ENCODE measurements around the gene SORT1.

SORT1 gene

DNA sequence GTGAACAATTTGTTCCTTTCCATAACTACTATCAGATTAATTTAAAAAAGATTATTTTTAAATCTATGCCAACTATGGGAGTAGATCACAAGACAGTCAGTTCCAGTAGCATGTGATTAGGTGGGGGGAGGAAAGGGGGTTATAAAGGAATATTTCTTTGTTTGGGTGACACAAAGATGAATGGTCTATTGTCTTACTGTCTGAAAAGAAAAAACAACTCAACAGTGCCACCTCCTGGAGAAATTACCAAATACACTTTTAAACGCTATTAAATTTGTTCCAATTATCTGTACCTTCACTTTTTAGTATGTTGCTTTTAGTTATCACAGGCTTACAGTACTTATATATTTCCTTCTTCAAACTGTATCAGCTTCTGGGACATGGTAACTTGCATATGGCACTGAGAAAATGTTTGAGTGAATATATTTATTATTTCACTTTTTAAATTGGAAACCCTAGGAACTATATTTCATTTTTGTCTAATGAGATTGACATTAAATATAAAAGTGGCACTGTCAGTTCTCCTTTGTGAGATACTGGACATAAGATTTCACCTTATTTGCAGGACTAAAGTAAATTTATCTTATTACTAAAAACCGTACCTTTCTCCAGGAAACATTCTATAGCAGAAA, 1.7 kb upstream of the SORT1 start:
- no peak overlapping the region for H2AFZ ChIP-seq (ENCODE audit: low read depth, low read length, severe bottlenecking)
- H3K9me3 ChIP-seq (ENCODE audit: insufficient read depth, low read length) = no peaks in the 10 kb centered on the region
- no peaks in the 10 kb centered on the region for H3K9me2 ChIP-seq (replicated peaks; ENCODE audit: insufficient read depth, low read length)
- TF ChIP-seq, protein P1, sequence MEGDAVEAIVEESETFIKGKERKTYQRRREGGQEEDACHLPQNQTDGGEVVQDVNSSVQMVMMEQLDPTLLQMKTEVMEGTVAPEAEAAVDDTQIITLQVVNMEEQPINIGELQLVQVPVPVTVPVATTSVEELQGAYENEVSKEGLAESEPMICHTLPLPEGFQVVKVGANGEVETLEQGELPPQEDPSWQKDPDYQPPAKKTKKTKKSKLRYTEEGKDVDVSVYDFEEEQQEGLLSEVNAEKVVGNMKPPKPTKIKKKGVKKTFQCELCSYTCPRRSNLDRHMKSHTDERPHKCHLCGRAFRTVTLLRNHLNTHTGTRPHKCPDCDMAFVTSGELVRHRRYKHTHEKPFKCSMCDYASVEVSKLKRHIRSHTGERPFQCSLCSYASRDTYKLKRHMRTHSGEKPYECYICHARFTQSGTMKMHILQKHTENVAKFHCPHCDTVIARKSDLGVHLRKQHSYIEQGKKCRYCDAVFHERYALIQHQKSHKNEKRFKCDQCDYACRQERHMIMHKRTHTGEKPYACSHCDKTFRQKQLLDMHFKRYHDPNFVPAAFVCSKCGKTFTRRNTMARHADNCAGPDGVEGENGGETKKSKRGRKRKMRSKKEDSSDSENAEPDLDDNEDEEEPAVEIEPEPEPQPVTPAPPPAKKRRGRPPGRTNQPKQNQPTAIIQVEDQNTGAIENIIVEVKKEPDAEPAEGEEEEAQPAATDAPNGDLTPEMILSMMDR (IDR thresholded peaks at IDR 0.05; ENCODE audit: insufficient read depth, low read length, poor library complexity, severe bottlenecking) = no peak
- no peak for TF ChIP-seq EZH2phosphoT487 (conservative IDR thresholded peaks at IDR 0.05; ENCODE audit: low read length)
- peaks cover 13% of the 10 kb centered on the region; the same call in 1 of the 2 replicates for H3K36me3 ChIP-seq (ENCODE audit: low read length)
- no peak overlapping the region for H3K4me3 ChIP-seq (ENCODE audit: insufficient read depth, low read length, poor library complexity, severe bottlenecking)
- H4K20me1 ChIP-seq (ENCODE audit: low read depth, low read length) = no peaks in the 10 kb centered on the region
- H3F3A ChIP-seq (ENCODE audit: insufficient read depth) = peaks cover 45% of the 10 kb centered on the region
- no peak overlapping the region for H3K4me2 ChIP-seq (ENCODE audit: low read depth, low read length, poor library complexity, severe bottlenecking)
- no peak overlapping the region for H3K9ac ChIP-seq (ENCODE audit: low read length)
- H3K27me3 ChIP-seq (ENCODE audit: low read length) = no peaks in the 10 kb centered on the region
- no peak overlapping the region for H3K27ac ChIP-seq (ENCODE audit: low read depth, low read length)
- H3K79me2 ChIP-seq (ENCODE audit: insufficient read depth, low read length) = peaks cover 1% of the 10 kb centered on the region; the same call in 1 of the 2 replicates

DNA sequence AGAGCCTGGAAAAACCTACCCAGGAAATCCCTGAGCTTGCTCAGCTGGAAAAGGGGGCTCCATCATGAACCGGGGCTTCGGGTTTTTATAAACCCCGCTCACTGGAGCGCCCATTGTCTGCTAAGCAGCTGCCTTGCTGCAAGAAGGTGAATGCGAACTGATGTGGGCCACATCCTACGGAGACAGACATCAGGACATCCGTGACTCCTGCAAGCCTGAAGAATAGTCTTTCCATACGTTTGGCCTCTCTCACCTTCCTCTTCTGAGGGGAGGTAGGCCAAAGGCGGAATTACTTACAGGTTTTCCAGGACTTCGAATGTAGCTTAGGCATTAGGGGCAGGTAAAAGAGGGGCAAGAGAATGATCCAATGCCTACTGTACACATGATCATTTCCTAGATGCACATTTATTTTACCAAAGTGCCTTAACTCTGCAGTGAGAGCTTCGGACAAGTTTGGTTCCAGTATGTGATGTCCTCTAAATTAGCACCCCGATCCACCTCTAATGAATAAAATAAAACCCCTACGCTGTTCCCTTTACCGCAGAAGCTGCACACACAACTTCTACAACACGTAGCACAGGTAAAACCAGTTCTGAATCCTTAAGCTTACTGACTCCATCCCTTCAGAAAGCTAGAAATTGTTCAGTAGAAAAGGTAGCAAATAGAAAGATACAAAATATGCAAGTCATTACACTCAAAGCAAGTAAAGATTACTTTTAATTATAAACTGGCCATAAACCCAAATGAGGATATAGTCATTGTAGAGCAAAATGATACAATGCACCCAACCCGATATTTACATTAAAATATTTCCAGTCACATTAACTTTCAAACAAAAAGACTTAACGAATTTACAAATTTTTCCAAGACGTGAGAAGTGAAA, 866 bp upstream of the SORT1 start:
- TF ChIP-seq, protein P1 (IDR thresholded peaks at IDR 0.05; ENCODE audit: insufficient read depth, low read length, poor library complexity, severe bottlenecking) = no peak
- TF ChIP-seq EZH2phosphoT487 (conservative IDR thresholded peaks at IDR 0.05; ENCODE audit: low read length) = no peak
- Histone ChIP-seq H3K9me2 (replicated peaks; ENCODE audit: insufficient read depth, low read length) (no peaks in the 10 kb centered on the region), H3K79me2 (ENCODE audit: insufficient read depth, low read length) (no peaks in the 10 kb centered on the region), H3K4me3 (ENCODE audit: insufficient read depth, low read length, poor library complexity, severe bottlenecking) (peak overlapping the region; percentile 59), H3K9ac (ENCODE audit: low read length) (peak overlapping the region; percentile 67), H3K27ac (ENCODE audit: low read depth, low read length) (no peak overlapping the region), H3K36me3 (ENCODE audit: low read length) (peaks cover 7% of the 10 kb centered on the region; the same call in 1 of the 2 replicates), H3K9me3 (ENCODE audit: insufficient read depth, low read length) (no peaks in the 10 kb centered on the region), H3K27me3 (ENCODE audit: low read length) (no peaks in the 10 kb centered on the region), H2AFZ (ENCODE audit: low read depth, low read length, severe bottlenecking) (peak overlapping the region; percentile 92), H3F3A (ENCODE audit: insufficient read depth) (peaks cover 42% of the 10 kb centered on the region), H4K20me1 (ENCODE audit: low read depth, low read length) (no peaks in the 10 kb centered on the region), H3K4me2 (ENCODE audit: low read depth, low read length, poor library complexity, severe bottlenecking) (peak overlapping the region; percentile 86)

DNA sequence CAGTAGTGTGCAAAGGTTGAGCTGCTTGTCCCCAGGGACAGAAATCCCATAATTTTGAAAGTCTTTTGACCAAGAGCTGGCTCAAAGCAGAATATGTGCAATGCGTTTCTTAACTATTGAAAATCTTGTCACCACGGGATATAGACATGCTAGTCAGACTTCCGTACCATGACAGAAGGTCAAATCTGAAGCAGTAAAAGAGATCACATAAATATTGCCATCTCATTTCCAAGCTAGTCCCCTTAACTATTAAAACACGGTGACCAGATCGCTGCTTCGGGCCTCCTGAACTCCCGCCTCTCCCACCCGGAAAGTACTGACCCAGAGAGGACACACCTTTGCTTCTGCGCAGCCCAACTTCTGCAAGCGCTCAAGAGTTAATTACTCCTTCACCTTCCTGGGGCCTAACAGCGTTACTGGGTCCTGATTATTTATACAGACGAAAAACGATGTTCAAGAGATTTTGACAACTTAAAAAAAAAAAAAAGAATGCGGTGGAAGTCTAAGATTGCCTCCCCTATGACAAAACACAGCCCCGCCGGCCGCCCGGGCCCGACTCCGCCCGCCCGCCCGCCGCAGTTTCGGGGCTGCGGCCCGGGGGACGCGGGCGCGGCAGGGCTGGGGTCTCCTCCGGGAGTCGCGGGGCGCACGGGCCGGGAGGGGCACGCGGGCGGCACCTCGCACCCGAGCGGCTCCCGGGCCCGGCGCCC, 692 bp downstream of the SORT1 start:
- Histone ChIP-seq H3K79me2 (ENCODE audit: insufficient read depth, low read length) (no peaks in the 10 kb centered on the region), H3K27ac (ENCODE audit: low read depth, low read length) (no peak overlapping the region), H3K9ac (ENCODE audit: low read length) (peak overlapping the region; percentile 67), H3K9me3 (ENCODE audit: insufficient read depth, low read length) (no peaks in the 10 kb centered on the region), H3K36me3 (ENCODE audit: low read length) (peaks cover 3% of the 10 kb centered on the region; the same call in 1 of the 2 replicates), H3F3A (ENCODE audit: insufficient read depth) (peaks cover 37% of the 10 kb centered on the region), H3K27me3 (ENCODE audit: low read length) (no peaks in the 10 kb centered on the region), H3K4me3 (ENCODE audit: insufficient read depth, low read length, poor library complexity, severe bottlenecking) (peak overlapping the region; percentile 59), H4K20me1 (ENCODE audit: low read depth, low read length) (no peaks in the 10 kb centered on the region), H2AFZ (ENCODE audit: low read depth, low read length, severe bottlenecking) (no peak overlapping the region), H3K9me2 (replicated peaks; ENCODE audit: insufficient read depth, low read length) (no peaks in the 10 kb centered on the region), H3K4me2 (ENCODE audit: low read depth, low read length, poor library complexity, severe bottlenecking) (peak overlapping the region; percentile 86)
- no peak for TF ChIP-seq EZH2phosphoT487 (conservative IDR thresholded peaks at IDR 0.05; ENCODE audit: low read length)
- TF ChIP-seq, protein P1 (IDR thresholded peaks at IDR 0.05; ENCODE audit: insufficient read depth, low read length, poor library complexity, severe bottlenecking) = no peak

All from SU-DHL-6 (cell line).